Dorsolateral prefrontal cortex (tissue), 118 donors: Measurements from ENCODE around the gene OXNAD1. TPM values are rescaled to one million over a fixed set of nuclear protein-coding genes. Genes with fewer than 3 reads are reported as not detected.

Source experiments
- total RNA-seq, 120 experiments: library from RNA; stranded (reverse); gene quantifications; one replicate each; pipeline versions ENCODE4 v1.2.3 to v1.2.4, GENCODE V29; 2022

OXNAD1 gene
- total RNA-seq, 120 experiments from 2014 or later, result 16.6 to 37.5 (median 26.2) TPM

Other genes with a start within 250 kb of the OXNAD1 start
- gene GALNT15, start 90.5 kb upstream of the OXNAD1 start, total RNA-seq, result 100 to 1,000 TPM in 15 of 120 experiments, 10 to 100 TPM in 105; 16.5 to 176 (median 55.2) TPM
- 10 to 100 TPM; 12.7 to 30.0 (median 19.6) TPM for gene DPH3, start 269 bp upstream of the OXNAD1 start, total RNA-seq
- 10 to 100 TPM; 15.8 to 64.1 (median 39.9) TPM for gene RFTN1, start 248.5 kb downstream of the OXNAD1 start, total RNA-seq